ENCODE results near the gene NKX1-2.

The NKX1-2 gene

DNA sequence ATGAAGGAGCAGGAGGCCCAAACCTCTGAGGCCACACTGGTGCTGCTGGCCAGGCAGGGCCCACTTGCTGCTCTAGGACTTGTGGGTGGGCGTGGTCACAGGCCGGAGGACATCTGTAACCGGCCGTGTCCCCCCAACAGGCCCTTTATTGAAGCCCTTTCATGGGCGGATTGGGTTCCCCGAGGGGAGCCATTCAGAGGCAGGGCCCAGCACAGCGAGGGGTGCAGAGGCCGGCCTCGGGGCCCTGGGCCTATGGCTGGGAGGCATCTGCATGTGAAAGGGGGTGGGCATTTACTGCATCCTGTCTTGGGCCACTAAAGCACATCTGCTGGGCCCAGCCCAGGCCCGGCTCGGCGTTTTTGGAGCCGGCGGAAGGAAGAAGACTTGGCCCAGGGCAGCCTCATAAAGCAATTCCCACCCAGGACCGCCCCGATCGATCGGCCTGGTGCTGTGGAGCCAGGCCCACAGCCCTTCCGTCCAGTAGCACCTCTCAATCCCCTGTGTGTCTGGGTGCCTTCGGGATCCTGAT lies 20.2 kb upstream of the NKX1-2 start:
- TF ChIP-seq, protein P1, sequence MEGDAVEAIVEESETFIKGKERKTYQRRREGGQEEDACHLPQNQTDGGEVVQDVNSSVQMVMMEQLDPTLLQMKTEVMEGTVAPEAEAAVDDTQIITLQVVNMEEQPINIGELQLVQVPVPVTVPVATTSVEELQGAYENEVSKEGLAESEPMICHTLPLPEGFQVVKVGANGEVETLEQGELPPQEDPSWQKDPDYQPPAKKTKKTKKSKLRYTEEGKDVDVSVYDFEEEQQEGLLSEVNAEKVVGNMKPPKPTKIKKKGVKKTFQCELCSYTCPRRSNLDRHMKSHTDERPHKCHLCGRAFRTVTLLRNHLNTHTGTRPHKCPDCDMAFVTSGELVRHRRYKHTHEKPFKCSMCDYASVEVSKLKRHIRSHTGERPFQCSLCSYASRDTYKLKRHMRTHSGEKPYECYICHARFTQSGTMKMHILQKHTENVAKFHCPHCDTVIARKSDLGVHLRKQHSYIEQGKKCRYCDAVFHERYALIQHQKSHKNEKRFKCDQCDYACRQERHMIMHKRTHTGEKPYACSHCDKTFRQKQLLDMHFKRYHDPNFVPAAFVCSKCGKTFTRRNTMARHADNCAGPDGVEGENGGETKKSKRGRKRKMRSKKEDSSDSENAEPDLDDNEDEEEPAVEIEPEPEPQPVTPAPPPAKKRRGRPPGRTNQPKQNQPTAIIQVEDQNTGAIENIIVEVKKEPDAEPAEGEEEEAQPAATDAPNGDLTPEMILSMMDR (IDR thresholded peaks at IDR 0.05; ENCODE audit: low read depth, low read length, missing control alignments), result no peak
- no peak overlapping the region for H3K4me3 ChIP-seq (replicated peaks; ENCODE audit: low read depth, low read length)
- DNase-seq (ENCODE audit: extremely low read depth, low read depth), result no peak

DNA sequence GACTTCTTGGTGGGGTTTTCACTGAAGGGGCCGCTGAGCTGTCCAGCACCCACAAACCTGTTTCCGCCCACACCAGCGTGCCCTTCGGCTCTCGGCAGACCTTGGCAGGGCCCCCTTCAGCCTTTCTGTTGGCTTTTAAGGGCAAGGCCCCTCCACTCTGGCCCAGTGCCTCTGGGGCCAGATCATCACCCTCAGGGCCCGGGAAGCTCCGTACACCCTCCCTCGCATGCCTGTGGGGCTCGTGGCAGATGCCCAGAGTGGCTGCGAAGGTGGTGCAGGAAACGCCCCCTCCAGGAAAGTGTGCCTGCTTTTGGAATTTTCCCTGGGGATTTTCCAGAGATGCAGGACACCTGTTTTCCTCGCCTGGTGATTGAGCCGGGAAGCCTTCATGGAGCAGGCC lies 18.8 kb upstream of the NKX1-2 start:
- DNase-seq (ENCODE audit: extremely low read depth, low read depth), result no peak
- TF ChIP-seq, protein P1 (IDR thresholded peaks at IDR 0.05; ENCODE audit: low read depth, low read length, missing control alignments), result no peak

DNA sequence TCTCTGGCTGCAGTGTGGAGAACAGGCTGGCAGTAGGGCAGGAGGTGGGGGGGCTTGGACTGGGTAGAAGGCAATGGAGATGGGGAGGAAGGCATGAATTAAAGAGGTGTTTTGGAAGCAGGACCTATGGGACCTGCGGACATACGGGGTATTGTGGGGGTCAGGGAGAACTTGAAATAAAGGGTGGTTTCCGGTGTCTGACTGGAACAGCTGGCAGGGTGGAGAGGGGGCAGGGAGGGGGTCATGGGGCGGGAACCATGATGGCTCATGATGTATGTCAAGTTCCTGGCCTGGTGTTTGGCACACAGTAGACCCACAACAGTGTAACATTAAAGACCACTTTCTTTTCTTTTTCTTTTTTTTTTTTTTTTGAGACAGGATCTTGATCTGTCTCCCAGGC lies 17.3 kb upstream of the NKX1-2 start:
- TF ChIP-seq, protein P1 (IDR thresholded peaks at IDR 0.05; ENCODE audit: low read depth, low read length, missing control alignments), result no peak
- no peak for DNase-seq (ENCODE audit: extremely low read depth, low read depth)
- no peak overlapping the region for H3K4me3 ChIP-seq (replicated peaks; ENCODE audit: low read depth, low read length)

More for the DNA sequence above, 18.8 kb upstream of the NKX1-2 start:
- no peak overlapping the region for H3K4me3 ChIP-seq (replicated peaks; ENCODE audit: low read depth, low read length)

DNA sequence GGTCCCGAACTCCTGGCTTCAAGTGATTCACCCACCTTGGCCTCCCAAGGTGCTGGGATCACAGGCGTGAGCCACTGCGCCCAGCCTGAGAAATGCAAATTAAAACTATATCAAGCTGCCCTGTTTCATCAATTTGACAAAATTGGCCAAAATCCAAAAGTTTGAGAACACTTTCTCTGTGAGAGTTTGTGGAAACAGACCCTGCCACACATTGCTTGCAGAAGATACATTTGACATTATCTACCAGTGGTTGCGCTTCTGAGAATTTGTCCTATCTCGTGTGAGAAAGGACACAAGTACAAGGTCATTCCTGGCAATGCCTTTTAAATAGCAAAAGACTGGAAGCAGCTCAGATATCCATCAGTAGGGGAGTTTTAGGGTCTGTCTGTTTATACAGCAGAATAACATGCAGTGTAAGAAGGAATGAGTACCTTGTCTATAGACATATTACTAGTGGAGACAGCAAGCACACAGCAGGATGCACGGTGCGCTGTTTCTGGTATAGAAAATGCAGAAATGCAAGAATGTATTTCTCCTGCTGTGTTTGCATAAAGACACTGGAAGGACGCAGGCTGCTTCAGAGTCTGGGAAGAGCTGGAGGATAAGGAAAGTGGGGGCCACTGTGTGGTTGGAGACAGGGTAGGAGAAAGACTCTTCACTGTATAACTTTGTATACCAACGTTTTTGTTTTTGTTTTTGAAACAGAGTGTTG lies 16.1 kb upstream of the NKX1-2 start:
- H3K4me3 ChIP-seq (replicated peaks; ENCODE audit: low read depth, low read length), result no peak overlapping the region
- TF ChIP-seq, protein P1 (IDR thresholded peaks at IDR 0.05; ENCODE audit: low read depth, low read length, missing control alignments), result no peak
- DNase-seq (ENCODE audit: extremely low read depth, low read depth), result no peak

DNA sequence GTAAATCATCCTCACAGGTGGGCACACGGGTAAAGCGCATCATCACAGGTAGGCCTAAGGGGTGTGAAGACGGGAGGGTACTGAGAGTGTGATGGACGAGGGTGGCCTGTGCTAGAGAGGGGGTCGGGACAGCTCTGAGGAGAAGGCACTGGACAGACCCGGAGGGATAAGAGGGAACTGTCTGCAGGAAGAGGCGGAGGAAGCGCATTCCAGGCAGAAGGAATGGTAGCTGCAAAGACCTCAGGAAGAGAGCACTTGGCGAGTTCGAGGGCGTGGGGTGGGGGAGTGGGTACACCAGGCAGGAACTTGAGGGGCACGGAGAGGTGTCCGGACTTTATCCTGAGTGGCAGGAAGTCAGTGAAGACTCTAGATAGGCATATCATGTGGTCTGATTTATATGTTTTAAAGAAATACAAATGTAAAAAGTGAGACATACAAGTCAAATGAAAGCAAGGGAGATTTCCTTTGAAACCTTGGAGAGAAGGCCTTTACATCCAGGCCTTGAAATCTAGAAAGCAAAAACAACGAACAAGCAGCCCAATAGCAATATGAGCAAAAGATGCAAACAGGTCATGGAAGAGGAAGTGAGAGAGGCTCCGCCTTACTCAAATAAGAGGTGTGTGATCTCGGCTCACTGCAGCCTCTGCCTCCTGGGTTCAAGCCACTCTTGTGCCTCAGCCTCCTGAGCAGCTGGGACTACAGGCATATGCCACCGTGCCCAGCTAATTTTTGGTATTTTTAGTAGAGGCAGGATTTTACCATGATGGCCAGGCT lies 15.4 kb upstream of the NKX1-2 start:
- H3K4me3 ChIP-seq (replicated peaks; ENCODE audit: low read depth, low read length), result no peak overlapping the region
- TF ChIP-seq, protein P1 (IDR thresholded peaks at IDR 0.05; ENCODE audit: low read depth, low read length, missing control alignments), result no peak
- no peak for DNase-seq (ENCODE audit: extremely low read depth, low read depth)

DNA sequence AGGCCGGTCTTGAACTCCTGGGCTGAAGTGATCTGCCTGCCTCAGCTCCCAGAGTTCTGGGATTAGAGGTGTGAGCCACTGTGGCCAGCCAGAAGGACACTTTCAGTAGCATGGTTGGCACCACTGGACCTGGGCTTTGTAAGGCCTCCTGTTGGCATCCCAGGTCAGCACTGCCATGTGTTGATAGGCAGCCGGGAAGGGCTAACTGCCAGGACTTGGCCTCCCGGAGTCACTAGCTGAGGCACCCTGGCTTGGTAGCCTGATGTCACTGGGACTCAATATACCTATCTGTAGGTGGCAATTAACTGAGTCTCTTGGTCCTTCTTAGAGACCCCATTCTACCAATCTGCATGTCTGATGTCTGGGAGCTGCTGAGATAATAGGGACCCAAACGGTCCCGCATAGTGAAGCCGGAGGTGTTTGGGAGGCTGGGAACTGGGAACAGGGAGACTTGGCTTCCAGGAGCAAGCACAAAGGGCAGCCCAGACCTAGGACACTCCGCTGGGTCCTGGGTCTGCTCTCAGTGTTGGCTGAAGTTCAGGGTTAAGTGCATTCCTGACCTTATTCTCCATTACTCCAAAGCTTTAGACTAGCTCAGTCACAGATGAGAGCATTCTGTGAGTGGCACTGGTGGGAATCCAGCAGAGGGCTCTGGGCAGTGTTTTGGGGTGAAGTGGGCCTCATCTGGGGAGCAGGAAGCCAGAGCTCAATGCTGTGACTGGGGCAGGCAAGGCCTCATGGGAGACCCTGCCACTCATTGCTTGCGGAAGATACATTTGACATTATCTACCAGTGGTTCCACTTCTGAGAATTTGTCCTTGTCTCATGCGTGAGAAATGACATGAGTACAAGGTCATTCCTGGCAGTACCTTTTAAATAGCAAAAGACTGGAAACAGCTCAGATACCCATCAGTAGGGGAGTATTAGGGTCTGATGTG lies 14.5 kb upstream of the NKX1-2 start:
- TF ChIP-seq, protein P1 (IDR thresholded peaks at IDR 0.05; ENCODE audit: low read depth, low read length, missing control alignments), result no peak
- no peak overlapping the region for H3K4me3 ChIP-seq (replicated peaks; ENCODE audit: low read depth, low read length)
- no peak for DNase-seq (ENCODE audit: extremely low read depth, low read depth)
